Naive thymus-derived CD8-positive, alpha-beta T cell (primary cell): ENCODE measurements around the gene GPX2. TPM values are rescaled to one million over a fixed set of nuclear protein-coding genes. Genes with fewer than 3 reads are reported as not detected.
A peak's percentile ranks its signal among the peaks of the same experiment; 100 is the strongest.

Experiments used
- ATAC-seq, 2 donors: fragments of 150-1000 bp; cut with Tn5 transposase in 1 of 2; sonication (Bioruptor Pico), chemical (Tn5 transposase) in 1 of 2; 1 replicate in 1 of 2; 2 replicates in 1 of 2; pipeline ENCODE4 v1.10.0; 2021; ENCODE audit warnings: mild to moderate bottlenecking in 2 of 2, moderate library complexity in 2 of 2
- POLR2A ChIA-PET: fragments of 350-600 bp; sonication (Branson Sonifier 250); formaldehyde crosslinking; loops from one replicate; lab custom pipeline; 2021; ENCODE audit warnings: antibody characterized with exemption; lab: Charles Lee
- DNase-seq, 10 donors: peaks; one replicate each; pipeline versions ENCODE4 v3.0.0 to v3.0.0-alpha.2; 2020 to 2022
- H3K27ac Mint-ChIP-seq, 10 donors: one replicate each; pipeline ENCODE4 v1.8.0; 2020 to 2022; ENCODE audit warnings: mild to moderate bottlenecking in 10 of 10, mixed read lengths in 10 of 10, moderate library complexity in 4 of 10, inconsistent platforms in 1 of 10
- H3K27me3 Mint-ChIP-seq, 5 donors: one replicate each; pipeline ENCODE4 v1.8.0; 2021 to 2022; ENCODE audit warnings: mixed read lengths in 5 of 5
- H3K36me3 Mint-ChIP-seq, 3 donors: one replicate each; pipeline ENCODE4 v1.8.0; 2020 to 2022; ENCODE audit warnings: mixed read lengths in 3 of 3, mild to moderate bottlenecking in 2 of 3, inconsistent platforms in 1 of 3
- H3K4me1 Mint-ChIP-seq, 4 donors: one replicate each; pipeline ENCODE4 v1.8.0; 2021 to 2022; ENCODE audit warnings: mixed read lengths in 4 of 4
- H3K4me3 Mint-ChIP-seq, 10 donors: one replicate each; pipeline ENCODE4 v1.8.0; 2020 to 2022; ENCODE audit warnings: mild to moderate bottlenecking in 10 of 10, mixed read lengths in 10 of 10, moderate library complexity in 6 of 10, inconsistent platforms in 1 of 10
- H3K9me3 Mint-ChIP-seq, 9 donors: one replicate each; pipeline ENCODE4 v1.8.0; 2020 to 2022; ENCODE audit warnings: mixed read lengths in 9 of 9, mild to moderate bottlenecking in 3 of 9, inconsistent platforms in 1 of 9, moderate library complexity in 1 of 9
- polyA plus RNA-seq, 3 donors: library from polyadenylated mRNA; unstranded; fragments of 300-500 nt; fragmentation: Illumina TruSeq; gene quantifications; one replicate each; pipeline ENCODE4 v1.2.3, GENCODE V29; 2021
- total RNA-seq, 8 experiments: library from RNA in 2 of 8; stranded (reverse) in 2 of 8; gene quantifications; one replicate each; pipeline ENCODE4 v1.2.3 and lab custom pipeline; 2021 to 2026

Gene GPX2
- total RNA-seq (not detected), polyA plus RNA-seq (under 1 TPM in 1 of 3 donors, not detected in 2; 0.29 TPM), total RNA-seq (lab: John Stamatoyannopoulos, UW) (0 reads per million in 6 experiments)

GRCh38 chr14:64942531-64943111 lies at the start of gene GPX2:
GPX2 (minus strand) TSS chr14:64942745; CDS start chr14:64942726, 19 bp downstream.
- Mint-ChIP-seq H3K4me1 (peaks cover 41 to 88% (median 70%) of the 10 kb centered on the region in 4 donors), H3K27ac (peak within 1 kb of the TSS; percentile 15 to 94 (median 79)), H3K27me3 (no peaks in the 10 kb centered on the region), H3K4me3 (no peak within 1 kb of the TSS), H3K9me3 (no peaks in the 10 kb centered on the region), H3K36me3 (peaks cover 0 to 65% (median 18%) of the 10 kb centered on the region in 3 donors)
- POLR2A ChIA-PET: interaction anchor here (1.3 to 1.8 kb wide), 2 partner anchors 18 to 28 kb away, joined by 3 to 6 read pairs; partner anchors contain the start of gene CHURC1
- no peak for ATAC-seq
- DNase-seq: no peak

GRCh38 chr14:64990939-64991338 lies 48.4 kb upstream of the GPX2 start:
- Mint-ChIP-seq H3K4me1 (peaks cover 21 to 62% (median 44%) of the 10 kb centered on the region in 4 donors), H3K27ac (peak overlapping the region in 7 of 10 donors; percentile 32 to 88 (median 80)), H3K36me3 (peaks cover 0 to 5% (median 4%) of the 10 kb centered on the region in 3 donors), H3K4me3 (peak overlapping the region in 2 of 10 donors; percentile 62 to 74), H3K27me3 (no peaks in the 10 kb centered on the region), H3K9me3 (no peaks in the 10 kb centered on the region)
- ATAC-seq: no peak
- DNase-seq: no peak
- POLR2A ChIA-PET: no interaction called here

- peaks cover 0 to 5% (median 4%) of the 10 kb centered on the region in 3 donors for H3K36me3 Mint-ChIP-seq
- H3K27me3 Mint-ChIP-seq: no peaks in the 10 kb centered on the region
- peak overlapping the region; percentile 13 to 82 (median 63) for H3K4me3 Mint-ChIP-seq
- ATAC-seq (no peak), DNase-seq (peak in 2 of 10 donors; percentile 34 to 35)
- H3K4me1 Mint-ChIP-seq: peaks cover 23 to 63% (median 45%) of the 10 kb centered on the region in 4 donors
- H3K9me3 Mint-ChIP-seq: no peaks in the 10 kb centered on the region
- H3K27ac Mint-ChIP-seq: peak overlapping the region; percentile 68 to 91 (median 82)
- POLR2A ChIA-PET: interaction anchor here (0.6 kb wide), 1 partner anchor 412 kb away, joined by 4 read pairs; no protein-coding TSS in a partner anchor
Observed at GRCh38 chr14:64990296-64990695, 47.8 kb upstream of the GPX2 start.

GRCh38 chr14:64987438-64987767 lies 44.9 kb upstream of the GPX2 start:
- Mint-ChIP-seq H3K9me3 (no peaks in the 10 kb centered on the region), H3K36me3 (peaks cover 0 to 4% (median 0%) of the 10 kb centered on the region in 3 donors), H3K4me3 (peak overlapping the region; percentile 86 to 99 (median 98)), H3K27me3 (peaks cover 0 to 6% (median 0%) of the 10 kb centered on the region in 5 donors), H3K4me1 (peaks cover 30 to 64% (median 57%) of the 10 kb centered on the region in 4 donors), H3K27ac (peak overlapping the region; percentile 91 to 100 (median 98))
- ATAC-seq (no peak), DNase-seq (no peak)
- POLR2A ChIA-PET: interaction anchor here (0.6 to 2.7 kb wide), 9 partner anchors 17 to 425 kb away, joined by 3 to 12 read pairs (median 5); partner anchors contain the start of genes CHURC1 and FUT8

- H3K4me1 Mint-ChIP-seq: peaks cover 30 to 58% (median 56%) of the 10 kb centered on the region in 4 donors
- peak; percentile 85 to 99 (median 92) for DNase-seq
- H3K27me3 Mint-ChIP-seq: peaks cover 0 to 6% (median 0%) of the 10 kb centered on the region in 5 donors
- no peaks in the 10 kb centered on the region for H3K9me3 Mint-ChIP-seq
- POLR2A ChIA-PET: interaction anchor here (0.5 to 2.7 kb wide), 15 partner anchors 13 to 620 kb away, joined by 3 to 12 read pairs (median 5); partner anchors contain the start of genes CHURC1 and FUT8
- H3K27ac Mint-ChIP-seq: peak within 1 kb of the TSS; percentile 91 to 100 (median 98)
- peaks cover 0 to 4% (median 0%) of the 10 kb centered on the region in 3 donors for H3K36me3 Mint-ChIP-seq
- H3K4me3 Mint-ChIP-seq: peak within 1 kb of the TSS; percentile 86 to 99 (median 98)
- ATAC-seq: peak; percentile 92 to 94
Observed at GRCh38 chr14:64986648-64987437, 44.3 kb upstream of the GPX2 start, which contains the start of gene FNTB. FNTB (plus strand) TSS chr14:64986895; CDS start chr14:64986954, 59 bp downstream.

GRCh38 chr14:64983439-64984310 lies 41.1 kb upstream of the GPX2 start:
- POLR2A ChIA-PET: interaction anchor here (0.6 to 1.3 kb wide), 4 partner anchors 63 to 1365 kb away, joined by 3 to 6 read pairs (median 4); partner anchors contain the start of gene CHURC1
- DNase-seq: peak in 6 of 10 donors; percentile 14 to 67 (median 48)

GRCh38 chr14:64979336-64980074 lies 37.0 kb upstream of the GPX2 start:
- POLR2A ChIA-PET: no interaction called here
- peaks cover 6 to 19% (median 10%) of the 10 kb centered on the region in 4 donors for H3K4me1 Mint-ChIP-seq
- peaks cover 0 to 6% (median 0%) of the 10 kb centered on the region in 5 donors for H3K27me3 Mint-ChIP-seq
- H3K27ac Mint-ChIP-seq: no peak overlapping the region
- ATAC-seq (no peak), DNase-seq (no peak)
- no peaks in the 10 kb centered on the region for H3K36me3 Mint-ChIP-seq
- H3K4me3 Mint-ChIP-seq: no peak overlapping the region
- H3K9me3 Mint-ChIP-seq: no peaks in the 10 kb centered on the region

More at GRCh38 chr14:64983439-64984310, 41.1 kb upstream of the GPX2 start:
- Mint-ChIP-seq H3K27ac (peak overlapping the region in 4 of 10 donors; percentile 9 to 75 (median 14)), H3K27me3 (peaks cover 0 to 6% (median 0%) of the 10 kb centered on the region in 5 donors), H3K4me1 (peaks cover 19 to 33% (median 30%) of the 10 kb centered on the region in 4 donors), H3K4me3 (peak overlapping the region; percentile 34 to 77 (median 69)), H3K9me3 (no peaks in the 10 kb centered on the region), H3K36me3 (no peaks in the 10 kb centered on the region)
- ATAC-seq: no peak

- POLR2A ChIA-PET: interaction anchor here (0.5 to 0.6 kb wide), 2 partner anchors 45 to 819 kb away, joined by 4 to 5 read pairs; no protein-coding TSS in a partner anchor
- Mint-ChIP-seq H3K27me3 (no peaks in the 10 kb centered on the region), H3K9me3 (no peaks in the 10 kb centered on the region), H3K4me1 (peaks cover 8 to 21% (median 13%) of the 10 kb centered on the region in 4 donors), H3K27ac (no peak overlapping the region), H3K4me3 (peak overlapping the region in 2 of 10 donors; percentile 19 to 28), H3K36me3 (no peaks in the 10 kb centered on the region)
- DNase-seq: no peak
- no peak for ATAC-seq
Observed at GRCh38 chr14:64974563-64974962, 32.0 kb upstream of the GPX2 start.

GRCh38 chr14:64973826-64974225 lies 31.3 kb upstream of the GPX2 start:
- ATAC-seq: no peak
- no peak for DNase-seq
- Mint-ChIP-seq H3K27ac (peak overlapping the region in 1 of 10 donors; percentile 15), H3K4me3 (peak overlapping the region in 3 of 10 donors; percentile 4 to 59 (median 25)), H3K4me1 (peaks cover 8 to 21% (median 13%) of the 10 kb centered on the region in 4 donors), H3K27me3 (no peaks in the 10 kb centered on the region), H3K36me3 (no peaks in the 10 kb centered on the region), H3K9me3 (no peaks in the 10 kb centered on the region)
- POLR2A ChIA-PET: interaction anchor here (0.6 to 0.8 kb wide), 2 partner anchors 13 to 44 kb away, joined by 3 to 4 read pairs; partner anchors contain the start of gene FNTB

- H3K9me3 Mint-ChIP-seq: no peaks in the 10 kb centered on the region
- DNase-seq: no peak
- H3K27ac Mint-ChIP-seq: peak overlapping the region in 8 of 10 donors; percentile 11 to 88 (median 58)
- H3K27me3 Mint-ChIP-seq: no peaks in the 10 kb centered on the region
- H3K4me1 Mint-ChIP-seq: peaks cover 8 to 25% (median 13%) of the 10 kb centered on the region in 4 donors
- no peaks in the 10 kb centered on the region for H3K36me3 Mint-ChIP-seq
- peak overlapping the region; percentile 80 to 90 (median 84) for H3K4me3 Mint-ChIP-seq
- no peak for ATAC-seq
- POLR2A ChIA-PET: interaction anchor here (0.8 kb wide), 1 partner anchor 14 kb away, joined by 3 read pairs; the partner anchor contains the start of gene FNTB
Observed at GRCh38 chr14:64973026-64973442, 30.5 kb upstream of the GPX2 start.
